H9 (cell line): ENCODE measurements around the gene CYP39A1. TPM values are rescaled to one million over a fixed set of nuclear protein-coding genes. Genes with fewer than 3 reads are reported as not detected.

ENCODE experiments used
- DNase-seq: peaks from one replicate; pipeline ENCODE4 v3.0.0-alpha.2; 2017
- H2AFZ ChIP-seq: one replicate; pipeline ENCODE4 v1.6.1; 2013; ENCODE audit warnings: mild to moderate bottlenecking, low read length, control low read depth, moderate library complexity
- H2AK5ac ChIP-seq: 2 replicates; pipeline ENCODE4 v1.6.1; 2013; ENCODE audit warnings: low read length, control low read depth, mixed read lengths; ENCODE audit not compliant: insufficient read length
- H2BK120ac ChIP-seq: one replicate; pipeline ENCODE4 v1.6.1; 2013; ENCODE audit warnings: low read depth, mild to moderate bottlenecking, low read length, control low read depth, inconsistent platforms; ENCODE audit not compliant: poor library complexity, severe bottlenecking
- H2BK12ac ChIP-seq: 2 replicates; pipeline ENCODE4 v1.6.1; 2013; ENCODE audit warnings: low read length, control low read depth, mixed read lengths, low read depth; ENCODE audit not compliant: insufficient read length
- H2BK15ac ChIP-seq: 2 replicates; pipeline ENCODE4 v1.6.1; 2013; ENCODE audit warnings: low read depth, low read length, control low read depth
- H2BK20ac ChIP-seq: one replicate; pipeline ENCODE4 v1.6.1; 2013; ENCODE audit warnings: low read depth, mild to moderate bottlenecking, low read length, control low read depth, inconsistent platforms; ENCODE audit not compliant: poor library complexity, severe bottlenecking
- H2BK5ac ChIP-seq: 2 replicates; pipeline ENCODE4 v1.6.1; 2013; ENCODE audit warnings: low read length, control low read depth, mixed read lengths; ENCODE audit not compliant: insufficient read length
- H3K14ac ChIP-seq: 2 replicates; pipeline ENCODE4 v1.6.1; 2013; ENCODE audit warnings: low read length, control low read depth; ENCODE audit not compliant: insufficient read depth
- H3K18ac ChIP-seq: 2 replicates; pipeline ENCODE4 v1.6.1; 2013; ENCODE audit warnings: low read depth, mild to moderate bottlenecking, mixed read lengths, low read length, control low read depth; ENCODE audit not compliant: insufficient read length
- H3K23ac ChIP-seq: 2 replicates; pipeline ENCODE4 v1.6.1; 2013; ENCODE audit warnings: low read length, control low read depth, mixed read lengths, low read depth; ENCODE audit not compliant: insufficient read length
- H3K23me2 ChIP-seq: 2 replicates; pipeline ENCODE4 v1.6.1; 2013; ENCODE audit warnings: low read depth, mild to moderate bottlenecking, mixed read lengths, low read length, control low read depth; ENCODE audit not compliant: insufficient read length, poor library complexity, severe bottlenecking
- H3K27ac ChIP-seq: 2 replicates; pipeline ENCODE4 v1.5.1; 2013; ENCODE audit warnings: low read length, control low read depth, mixed read lengths, low read depth; ENCODE audit not compliant: insufficient read length
- H3K27me3 ChIP-seq: 2 replicates; pipeline ENCODE4 v1.6.1; 2013; ENCODE audit warnings: low read length, control low read depth, inconsistent platforms; ENCODE audit not compliant: insufficient read depth
- H3K4ac ChIP-seq: 2 replicates; pipeline ENCODE4 v1.6.1; 2013; ENCODE audit warnings: low read depth, mild to moderate bottlenecking, control low read depth, inconsistent platforms, low read length, moderate library complexity
- H3K4me1 ChIP-seq: 2 replicates; pipeline ENCODE4 v1.6.1; 2013; ENCODE audit warnings: low read length, control low read depth, inconsistent platforms; ENCODE audit not compliant: insufficient read depth
- H3K4me2 ChIP-seq: 2 replicates; pipeline ENCODE4 v1.6.1; 2013; ENCODE audit warnings: low read length, control low read depth, mixed read lengths; ENCODE audit not compliant: insufficient read length, insufficient read depth
- H3K56ac ChIP-seq: 2 replicates; pipeline ENCODE4 v1.6.1; 2013; ENCODE audit warnings: low read depth, mild to moderate bottlenecking, mixed read lengths, low read length, control low read depth; ENCODE audit not compliant: insufficient read length
- H3K79me1 ChIP-seq: 2 replicates; pipeline ENCODE4 v1.6.1; 2013; ENCODE audit warnings: low read depth, mild to moderate bottlenecking, moderate library complexity, low read length, control low read depth, inconsistent platforms; ENCODE audit not compliant: insufficient read depth, poor library complexity, severe bottlenecking
- H3K79me2 ChIP-seq: 2 replicates; pipeline ENCODE4 v1.6.1; 2013; ENCODE audit warnings: low read length, control low read depth, inconsistent platforms; ENCODE audit not compliant: insufficient read depth
- H3K9ac ChIP-seq: 2 replicates; pipeline ENCODE4 v1.6.1; 2013; ENCODE audit warnings: low read length, control low read depth, mixed read lengths; ENCODE audit not compliant: insufficient read length; ENCODE audit errors: extremely low read depth
- H3K9me3 ChIP-seq: one replicate; pipeline ENCODE4 v1.6.1; 2013; ENCODE audit warnings: low read depth, low read length, inconsistent platforms; ENCODE audit not compliant: control insufficient read depth
- H3T11ph ChIP-seq: one replicate; pipeline ENCODE4 v1.6.1; 2013; ENCODE audit warnings: mild to moderate bottlenecking, low read length, control low read depth, inconsistent platforms
- H4K20me1 ChIP-seq: one replicate; pipeline ENCODE4 v1.6.1; 2013; ENCODE audit not compliant: control insufficient read depth, insufficient read length, insufficient read depth
- H4K5ac ChIP-seq: 2 replicates; pipeline ENCODE4 v1.6.1; 2013; ENCODE audit warnings: low read depth, mild to moderate bottlenecking, mixed read lengths, low read length, control low read depth; ENCODE audit not compliant: insufficient read length
- H4K8ac ChIP-seq: replicated peaks from 2 replicates; pipeline ENCODE4 v1.6.1; 2013; ENCODE audit warnings: low read length, control low read depth, mixed read lengths, low read depth; ENCODE audit not compliant: insufficient read length
- H4K91ac ChIP-seq: 2 replicates; pipeline ENCODE4 v1.6.1; 2013; ENCODE audit warnings: low read depth, mild to moderate bottlenecking, moderate library complexity, mixed read lengths, low read length, control low read depth; ENCODE audit not compliant: insufficient read length
- H3K27ac Mint-ChIP-seq, 3 experiments: 2 replicates in 2 of 3; 3 replicates in 1 of 3; pipeline ENCODE4 v1.8.0; 2020 to 2021; ENCODE audit warnings: mixed read lengths in 3 of 3, mild to moderate bottlenecking in 1 of 3, moderate library complexity in 1 of 3
- H3K27me3 Mint-ChIP-seq: 2 replicates; pipeline ENCODE4 v1.8.0; 2021; ENCODE audit warnings: low read depth, mild to moderate bottlenecking, moderate library complexity, mixed read lengths
- H3K36me3 Mint-ChIP-seq, 3 experiments: 2 replicates in 2 of 3; 3 replicates in 1 of 3; pipeline ENCODE4 v1.8.0; 2020 to 2021; ENCODE audit warnings: low read depth in 3 of 3, mixed read lengths in 3 of 3; ENCODE audit not compliant: insufficient read depth in 1 of 3
- H3K4me1 Mint-ChIP-seq, 2 experiments: 2 replicates each; pipeline ENCODE4 v1.8.0; 2020; ENCODE audit warnings: mixed read lengths in 2 of 2
- H3K4me3 Mint-ChIP-seq, 2 experiments: 2 replicates in 1 of 2; 3 replicates in 1 of 2; pipeline ENCODE4 v1.8.0; 2020 to 2021; ENCODE audit warnings: mild to moderate bottlenecking in 2 of 2, mixed read lengths in 2 of 2, moderate library complexity in 1 of 2
- H3K9me3 Mint-ChIP-seq, 2 experiments: 2 replicates in 1 of 2; 3 replicates in 1 of 2; pipeline ENCODE4 v1.8.0; 2020; ENCODE audit warnings: mild to moderate bottlenecking in 2 of 2, mixed read lengths in 2 of 2, moderate library complexity in 1 of 2
- WGBS: extraction: QIAGEN DNeasy Blood & Tissue Kit; methylation state at CpG from one replicate; pipeline ENCODE4 v1.1.7; 2013; ENCODE audit warnings: missing lambda C conversion rate, low lambda C conversion rate, mixed read lengths; ENCODE audit not compliant: insufficient read length; ENCODE audit errors: extremely low coverage; 5-methylcytosine and 5-hydroxymethylcytosine counted together
- total RNA-seq: library from RNA; stranded (reverse); gene quantifications from 2 replicates; pipeline ENCODE4 v1.2.1, GENCODE V29; 2021
- TF ChIP-seq, protein P1 (sequence below): fragments of 200-600 bp; sonication (generic); conservative IDR thresholded peaks from 3 replicates; pipeline ENCODE4 v1.8.0; 2021; ENCODE audit warnings: antibody characterized with exemption, mild to moderate bottlenecking

CYP39A1 gene
- total RNA-seq, 1 experiment from 2014 or later = 0.50 TPM

DNA sequence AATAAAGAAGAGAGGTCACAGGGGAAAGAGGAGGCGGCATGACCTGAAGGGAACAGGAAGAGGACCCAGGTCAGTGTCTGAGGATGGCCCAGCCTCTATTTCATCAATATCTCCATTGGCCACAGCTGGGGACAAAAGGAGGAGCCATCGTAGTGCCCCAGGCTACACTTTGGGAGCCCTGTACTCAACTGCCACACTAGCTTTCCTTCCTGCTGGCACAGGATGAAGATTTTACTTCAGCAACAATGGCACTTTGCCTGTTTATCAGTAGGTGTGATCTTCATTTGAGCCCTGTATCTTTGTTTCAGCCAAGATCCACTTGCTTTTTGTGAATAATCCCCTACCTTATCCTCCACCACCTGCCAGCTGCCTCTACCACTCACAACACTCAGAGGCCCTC, 126.0 kb downstream of the CYP39A1 start:
- Histone ChIP-seq H3K18ac (no peak overlapping the region), H2BK120ac (no peak overlapping the region), H3K79me1 (no peaks in the 10 kb centered on the region), H2BK15ac (no peak overlapping the region), H3K9me3 (no peaks in the 10 kb centered on the region), H3T11ph (no peak overlapping the region), H3K56ac (no peak overlapping the region), H4K5ac (no peak overlapping the region), H3K27me3 (no peaks in the 10 kb centered on the region), H3K4me1 (peaks cover 4% of the 10 kb centered on the region; the same call in 1 of the 2 replicates), H2AK5ac (no peak overlapping the region), H2BK20ac (no peak overlapping the region), H2BK5ac (no peak overlapping the region), H4K91ac (no peak overlapping the region), H2AFZ (no peak overlapping the region), H4K20me1 (no peaks in the 10 kb centered on the region), H3K14ac (no peak overlapping the region), H3K4ac (no peak overlapping the region), H3K4me2 (no peak overlapping the region), H4K8ac (no peak overlapping the region), H3K9ac (no peak overlapping the region), H3K27ac (no peak overlapping the region), H3K23me2 (no peaks in the 10 kb centered on the region), H3K79me2 (no peaks in the 10 kb centered on the region), H2BK12ac (no peak overlapping the region), H3K23ac (no peak overlapping the region)
- H3K27me3 Mint-ChIP-seq = peaks cover 2% of the 10 kb centered on the region; the same call in 1 of the 2 replicates
- no CpG with 5 or more reads among the region's 2 CpGs for WGBS
- H3K27ac Mint-ChIP-seq = peak overlapping the region in 1 of 3 experiments; percentile 3; a peak in 1 of 7 replicates
- H3K4me3 Mint-ChIP-seq = no peak overlapping the region
- no peak for DNase-seq
- H3K9me3 Mint-ChIP-seq = no peaks in the 10 kb centered on the region
- H3K36me3 Mint-ChIP-seq = no peaks in the 10 kb centered on the region
- peaks cover 16 to 24% of the 10 kb centered on the region in 2 experiments for H3K4me1 Mint-ChIP-seq
- TF ChIP-seq, protein P1, sequence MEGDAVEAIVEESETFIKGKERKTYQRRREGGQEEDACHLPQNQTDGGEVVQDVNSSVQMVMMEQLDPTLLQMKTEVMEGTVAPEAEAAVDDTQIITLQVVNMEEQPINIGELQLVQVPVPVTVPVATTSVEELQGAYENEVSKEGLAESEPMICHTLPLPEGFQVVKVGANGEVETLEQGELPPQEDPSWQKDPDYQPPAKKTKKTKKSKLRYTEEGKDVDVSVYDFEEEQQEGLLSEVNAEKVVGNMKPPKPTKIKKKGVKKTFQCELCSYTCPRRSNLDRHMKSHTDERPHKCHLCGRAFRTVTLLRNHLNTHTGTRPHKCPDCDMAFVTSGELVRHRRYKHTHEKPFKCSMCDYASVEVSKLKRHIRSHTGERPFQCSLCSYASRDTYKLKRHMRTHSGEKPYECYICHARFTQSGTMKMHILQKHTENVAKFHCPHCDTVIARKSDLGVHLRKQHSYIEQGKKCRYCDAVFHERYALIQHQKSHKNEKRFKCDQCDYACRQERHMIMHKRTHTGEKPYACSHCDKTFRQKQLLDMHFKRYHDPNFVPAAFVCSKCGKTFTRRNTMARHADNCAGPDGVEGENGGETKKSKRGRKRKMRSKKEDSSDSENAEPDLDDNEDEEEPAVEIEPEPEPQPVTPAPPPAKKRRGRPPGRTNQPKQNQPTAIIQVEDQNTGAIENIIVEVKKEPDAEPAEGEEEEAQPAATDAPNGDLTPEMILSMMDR = no peak
